GM18867 (cell line): ENCODE data around the gene OR11H7.
"Not testable (repeated sequence)": the region's sequence is repeated elsewhere in the genome, so short reads cannot be mapped to it uniquely, and the experiment has no call there.

Experiments
- ATAC-seq: cut with Tn5 transposase; IDR thresholded peaks from one replicate; pipeline ENCODE4 v1.9.1; 2021; ENCODE audit warnings: mild to moderate bottlenecking, moderate library complexity; ENCODE audit not compliant: unreplicated experiment

Gene OR11H7

DNA sequence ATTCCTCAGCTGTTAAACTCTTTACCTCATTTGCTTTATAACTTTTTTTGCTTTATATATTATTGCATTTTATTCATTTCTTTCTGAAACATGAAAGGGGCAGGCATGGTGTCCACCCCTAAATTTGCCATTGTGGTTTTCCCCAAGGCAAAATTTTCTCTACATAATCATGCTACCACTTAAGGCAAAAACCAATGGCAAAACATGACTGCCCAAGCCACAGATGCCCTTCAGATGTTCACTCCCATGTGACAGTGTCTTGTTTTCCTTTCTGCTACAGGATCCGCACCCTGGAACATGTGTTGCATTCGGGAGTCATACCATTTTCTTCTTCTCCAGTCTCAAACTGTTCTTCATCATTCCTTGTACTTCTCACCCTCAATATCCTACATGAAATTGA is 48.6 kb downstream of the OR11H7 start:
- no peak for ATAC-seq

DNA sequence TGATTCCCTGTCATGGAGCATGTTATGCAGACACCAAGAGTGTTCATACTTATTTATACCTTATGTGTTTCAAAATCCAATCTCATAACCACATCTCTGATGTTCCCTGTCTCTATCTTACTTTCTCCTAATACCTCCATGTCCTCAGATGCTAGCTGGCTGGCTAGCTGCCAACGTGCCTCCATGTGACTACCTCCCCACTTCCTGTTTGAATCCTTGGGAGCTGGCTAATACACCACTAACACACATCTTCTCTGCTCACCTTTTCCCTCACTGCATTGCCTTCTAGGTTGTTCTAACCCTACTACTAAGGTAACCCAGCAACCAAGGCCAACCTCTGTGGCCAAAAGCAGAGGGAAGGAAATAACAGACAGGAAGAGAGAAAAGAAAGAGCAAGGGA is 49.6 kb downstream of the OR11H7 start:
- no peak for ATAC-seq

DNA sequence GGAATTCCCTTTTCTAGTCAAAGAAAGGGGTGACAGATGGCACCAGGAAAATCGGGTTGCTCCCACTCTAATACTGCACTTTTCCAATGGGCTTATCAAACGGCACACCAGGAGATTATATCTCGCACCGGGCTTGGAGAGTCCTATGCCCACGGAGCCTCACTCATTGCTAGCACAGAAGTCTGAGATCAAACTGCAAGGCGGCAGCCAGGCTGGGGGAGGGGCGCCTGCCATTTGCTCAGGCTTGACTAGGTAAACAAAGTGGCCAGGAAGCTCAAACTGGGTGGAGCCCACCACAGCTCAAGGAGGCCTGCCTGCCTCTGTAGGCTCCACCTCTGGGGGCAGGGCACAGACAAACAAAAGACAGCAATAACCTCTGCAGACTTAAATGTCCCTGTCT is 51.5 kb downstream of the OR11H7 start:
- ATAC-seq: not testable (repeated sequence)
